Stimulated activated naive CD8-positive, alpha-beta T cell treated with anti-CD3 and anti-CD28 coated beads, Interleukin-15, amount 100 ng/mL, for 72 hours (primary cell): ENCODE data around the gene ACO2.
A peak's percentile ranks its signal among the peaks of the same experiment; 100 is the strongest.
"Not testable (repeated sequence)": the region's sequence is repeated elsewhere in the genome, so short reads cannot be mapped to it uniquely, and the experiment has no call there.

Source experiments
- ATAC-seq: fragments of 150-1000 bp; cut with Tn5 transposase; 2 replicates; pipeline ENCODE4 v1.10.0; 2021; ENCODE audit warnings: mild to moderate bottlenecking, moderate library complexity
- DNase-seq, 2 donors: peaks; one replicate each; pipeline ENCODE4 v3.0.0; 2021 to 2022
- H3K27ac Mint-ChIP-seq, 2 donors: one replicate each; pipeline ENCODE4 v1.8.0; 2022; ENCODE audit warnings: mild to moderate bottlenecking in 2 of 2, mixed read lengths in 2 of 2, moderate library complexity in 2 of 2
- H3K27me3 Mint-ChIP-seq: one replicate; pipeline ENCODE4 v1.8.0; 2022; ENCODE audit warnings: mixed read lengths
- H3K4me1 Mint-ChIP-seq: one replicate; pipeline ENCODE4 v1.8.0; 2022; ENCODE audit warnings: mild to moderate bottlenecking, mixed read lengths
- H3K4me3 Mint-ChIP-seq, 2 donors: one replicate each; pipeline ENCODE4 v1.8.0; 2022; ENCODE audit warnings: mild to moderate bottlenecking in 2 of 2, mixed read lengths in 2 of 2, moderate library complexity in 1 of 2
- H3K9me3 Mint-ChIP-seq, 2 donors: one replicate each; pipeline ENCODE4 v1.8.0; 2022; ENCODE audit warnings: mixed read lengths in 2 of 2

Gene ACO2

GRCh38 chr22:41468381-41469217, at the start of gene ACO2, which contains the start of gene PHF5A:
TSS of gene ACO2 (plus strand) at chr22:41469117. CDS start at chr22:41469147, 30 bp downstream.
TSS of gene PHF5A (minus strand) at chr22:41468692. CDS start at chr22:41468653, 39 bp downstream.
- Mint-ChIP-seq H3K4me1 (peaks cover 81% of the 10 kb centered on the region), H3K4me3 (peak within 1 kb of the TSS; percentile 84 to 95), H3K9me3 (no peaks in the 10 kb centered on the region), H3K27ac (peak within 1 kb of the TSS; percentile 99 to 100), H3K27me3 (no peaks in the 10 kb centered on the region)
- peak; percentile 97 for DNase-seq
- ATAC-seq = peak; percentile 96

DNA sequence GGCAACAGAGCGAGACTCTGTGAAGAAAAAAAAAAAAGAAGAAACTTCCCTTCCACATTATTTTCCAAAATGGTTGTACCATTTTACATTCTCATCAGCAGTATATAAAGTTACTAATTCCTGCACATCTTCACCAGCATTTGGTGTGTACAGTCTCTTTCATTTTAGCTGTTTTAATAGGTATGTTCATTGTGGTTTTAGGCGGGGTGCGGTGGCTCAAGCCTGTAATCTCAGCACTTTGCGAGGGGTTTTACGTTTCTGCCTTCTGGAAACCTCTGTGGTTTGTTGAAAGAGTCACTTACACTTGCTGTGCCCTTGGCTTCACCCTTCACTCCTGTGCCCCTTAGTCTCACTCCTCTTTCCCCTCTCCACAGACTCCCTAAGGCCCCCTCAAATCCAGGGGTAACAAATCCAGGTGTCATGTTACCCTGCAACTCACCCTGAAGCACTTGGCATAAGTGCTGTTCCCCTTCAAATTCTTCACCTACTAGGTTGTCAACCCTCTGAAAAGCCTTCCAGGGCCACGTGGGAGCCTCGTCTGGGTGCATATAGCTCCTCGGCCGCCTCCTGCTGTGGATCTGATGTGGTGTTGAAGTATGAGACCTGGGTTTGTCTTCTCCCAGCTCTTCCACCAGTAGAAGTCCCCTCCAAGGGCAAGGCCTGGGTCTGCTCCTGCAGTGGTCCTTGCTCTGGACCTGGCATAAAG, 43.1 kb upstream of the ACO2 start:
- Mint-ChIP-seq H3K27ac (peak overlapping the region in 1 of 2 donors; percentile 24), H3K27me3 (no peaks in the 10 kb centered on the region), H3K9me3 (no peaks in the 10 kb centered on the region), H3K4me1 (peaks cover 20% of the 10 kb centered on the region), H3K4me3 (peak overlapping the region in 1 of 2 donors; percentile 40)
- DNase-seq (peak; percentile 33 to 75), ATAC-seq (peak; percentile 97)

DNA sequence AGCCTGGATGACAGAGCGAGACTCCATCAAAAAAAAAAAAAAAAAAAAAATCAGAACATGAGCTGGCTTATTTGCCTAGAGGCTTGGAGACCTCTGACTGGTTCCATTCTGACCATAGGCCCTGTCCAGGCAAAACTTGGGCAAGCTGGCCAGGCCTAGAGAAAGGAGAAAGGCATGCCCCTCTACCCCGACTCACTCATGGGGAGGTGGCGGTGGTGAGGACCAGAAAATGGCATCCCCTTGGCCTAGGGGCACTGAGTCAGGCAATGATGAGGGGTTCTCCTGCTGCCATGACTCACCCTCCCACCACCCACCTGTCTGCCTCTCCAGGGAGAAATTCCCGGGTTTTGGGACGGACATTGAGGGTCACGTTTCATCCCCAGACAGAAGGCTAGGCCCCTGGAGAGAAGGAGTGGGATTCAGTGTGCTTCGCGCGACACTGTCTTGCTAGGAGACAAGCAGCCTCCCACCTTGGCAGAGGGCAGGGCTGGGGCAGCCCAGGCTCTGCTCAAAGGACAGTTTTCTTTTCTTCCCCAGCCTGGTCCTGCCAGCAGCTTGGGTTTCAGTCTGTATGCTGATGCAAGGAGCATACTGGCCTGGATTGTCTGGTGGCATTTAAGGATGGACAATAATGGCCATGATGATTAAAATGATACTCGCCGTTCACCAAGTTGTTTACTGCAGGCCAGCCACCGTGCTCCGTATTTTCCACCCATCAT, 39.5 kb upstream of the ACO2 start:
- ATAC-seq = no peak
- DNase-seq = no peak
- H3K9me3 Mint-ChIP-seq = no peaks in the 10 kb centered on the region
- H3K4me1 Mint-ChIP-seq = peaks cover 30% of the 10 kb centered on the region
- no peak overlapping the region for H3K4me3 Mint-ChIP-seq
- no peak overlapping the region for H3K27ac Mint-ChIP-seq
- H3K27me3 Mint-ChIP-seq = no peaks in the 10 kb centered on the region

DNA sequence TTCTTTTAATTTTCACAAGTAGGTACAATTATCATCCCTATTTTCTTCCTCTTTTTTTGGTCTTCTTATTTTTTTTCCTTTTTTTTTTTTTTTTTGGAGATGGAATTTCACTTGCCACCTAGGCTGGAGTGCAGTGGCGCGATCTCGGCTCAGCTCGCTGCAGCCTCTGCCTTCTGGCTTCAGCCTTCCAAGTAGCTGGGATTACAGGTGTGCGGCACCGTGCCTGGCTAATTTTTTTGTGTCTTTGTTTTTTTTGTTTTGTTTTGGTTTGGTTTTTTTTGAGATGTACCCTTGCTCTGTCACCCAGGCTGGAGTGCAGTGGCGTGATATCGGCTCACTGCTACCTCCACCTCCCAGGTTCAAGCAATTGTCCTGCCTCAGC, 39.0 kb upstream of the ACO2 start:
- no peaks in the 10 kb centered on the region for H3K27me3 Mint-ChIP-seq
- peaks cover 28% of the 10 kb centered on the region for H3K4me1 Mint-ChIP-seq
- DNase-seq (no peak), ATAC-seq (no peak)
- no peak overlapping the region for H3K27ac Mint-ChIP-seq
- H3K4me3 Mint-ChIP-seq = no peak overlapping the region
- no peaks in the 10 kb centered on the region for H3K9me3 Mint-ChIP-seq

DNA sequence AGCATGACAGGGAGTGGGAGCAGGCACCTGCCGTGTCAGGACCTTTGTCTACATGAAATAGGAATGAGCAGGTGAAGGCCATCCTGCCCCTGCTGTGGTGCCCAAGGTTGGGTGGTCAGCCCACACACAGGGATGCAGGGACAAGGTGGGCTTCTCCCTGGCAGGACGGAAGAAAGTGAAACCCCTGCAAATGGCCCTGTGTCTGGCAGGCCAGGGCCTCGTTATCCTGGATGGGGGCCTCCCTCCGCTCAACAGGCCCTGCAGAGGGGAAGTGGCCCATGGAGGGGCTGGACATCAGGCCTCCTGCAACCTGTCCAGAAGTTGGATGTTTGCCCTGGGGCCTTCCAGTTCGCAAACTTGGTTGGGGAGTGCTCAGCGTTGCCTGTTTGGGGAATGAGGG, 37.3 kb upstream of the ACO2 start:
- no peak for DNase-seq
- no peaks in the 10 kb centered on the region for H3K27me3 Mint-ChIP-seq
- no peaks in the 10 kb centered on the region for H3K9me3 Mint-ChIP-seq
- H3K27ac Mint-ChIP-seq = peak overlapping the region in 1 of 2 donors; percentile 44
- ATAC-seq = no peak
- no peak overlapping the region for H3K4me3 Mint-ChIP-seq
- H3K4me1 Mint-ChIP-seq = peaks cover 26% of the 10 kb centered on the region

- H3K27me3 Mint-ChIP-seq, H3K9me3 Mint-ChIP-seq, ATAC-seq, DNase-seq, H3K4me3 Mint-ChIP-seq: not testable (repeated sequence)
- Mint-ChIP-seq H3K27ac (peak overlapping the region in 1 of 2 donors; percentile 89), H3K4me1 (peaks cover 28% of the 10 kb centered on the region)
These were observed 35.4 kb upstream of the ACO2 start for GRCh38 chr22:41433480-41433879.

DNA sequence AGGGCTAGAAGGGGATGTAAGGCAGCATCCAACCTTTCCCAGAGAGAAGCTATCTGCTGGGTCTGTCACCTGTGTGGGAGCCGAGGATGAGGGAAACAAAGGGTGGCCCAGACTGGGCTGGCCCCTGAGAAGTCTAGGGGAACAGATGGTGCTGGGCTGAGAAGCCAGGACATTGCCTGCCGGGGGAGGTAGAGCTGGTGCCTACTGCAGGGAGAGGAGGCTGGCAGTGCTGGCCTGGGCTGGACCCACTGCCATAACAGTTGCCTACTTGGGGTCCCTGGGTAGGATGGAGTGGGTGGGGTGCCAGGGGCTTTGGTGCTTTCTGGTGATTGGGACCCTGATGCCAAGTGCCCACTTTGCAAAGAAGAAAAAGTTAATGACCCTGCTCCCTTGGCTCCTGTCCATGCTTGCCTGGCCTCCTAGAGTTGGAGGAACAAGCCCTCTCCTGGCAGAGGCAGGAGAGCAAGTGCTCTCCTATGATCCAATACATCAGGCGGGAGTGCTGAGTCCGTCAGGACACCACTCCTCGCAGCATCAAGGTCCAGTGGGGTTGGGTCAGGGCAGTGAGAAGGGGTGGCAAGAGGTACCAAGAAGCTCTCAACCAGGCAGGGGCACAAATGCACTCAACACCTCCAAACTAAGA, 34.4 kb upstream of the ACO2 start:
- not testable (repeated sequence) for ATAC-seq, H3K9me3 Mint-ChIP-seq, H3K4me3 Mint-ChIP-seq, H3K27me3 Mint-ChIP-seq, DNase-seq
- Mint-ChIP-seq H3K27ac (peak overlapping the region; percentile 27 to 69), H3K4me1 (peaks cover 33% of the 10 kb centered on the region)

GRCh38 chr22:41435560-41435959, 33.4 kb upstream of the ACO2 start:
- peak overlapping the region in 1 of 2 donors; percentile 79 for H3K27ac Mint-ChIP-seq
- H3K27me3 Mint-ChIP-seq = no peaks in the 10 kb centered on the region
- peaks cover 33% of the 10 kb centered on the region for H3K4me1 Mint-ChIP-seq
- ATAC-seq (no peak), DNase-seq (no peak)
- no peaks in the 10 kb centered on the region for H3K9me3 Mint-ChIP-seq
- H3K4me3 Mint-ChIP-seq = no peak overlapping the region

DNA sequence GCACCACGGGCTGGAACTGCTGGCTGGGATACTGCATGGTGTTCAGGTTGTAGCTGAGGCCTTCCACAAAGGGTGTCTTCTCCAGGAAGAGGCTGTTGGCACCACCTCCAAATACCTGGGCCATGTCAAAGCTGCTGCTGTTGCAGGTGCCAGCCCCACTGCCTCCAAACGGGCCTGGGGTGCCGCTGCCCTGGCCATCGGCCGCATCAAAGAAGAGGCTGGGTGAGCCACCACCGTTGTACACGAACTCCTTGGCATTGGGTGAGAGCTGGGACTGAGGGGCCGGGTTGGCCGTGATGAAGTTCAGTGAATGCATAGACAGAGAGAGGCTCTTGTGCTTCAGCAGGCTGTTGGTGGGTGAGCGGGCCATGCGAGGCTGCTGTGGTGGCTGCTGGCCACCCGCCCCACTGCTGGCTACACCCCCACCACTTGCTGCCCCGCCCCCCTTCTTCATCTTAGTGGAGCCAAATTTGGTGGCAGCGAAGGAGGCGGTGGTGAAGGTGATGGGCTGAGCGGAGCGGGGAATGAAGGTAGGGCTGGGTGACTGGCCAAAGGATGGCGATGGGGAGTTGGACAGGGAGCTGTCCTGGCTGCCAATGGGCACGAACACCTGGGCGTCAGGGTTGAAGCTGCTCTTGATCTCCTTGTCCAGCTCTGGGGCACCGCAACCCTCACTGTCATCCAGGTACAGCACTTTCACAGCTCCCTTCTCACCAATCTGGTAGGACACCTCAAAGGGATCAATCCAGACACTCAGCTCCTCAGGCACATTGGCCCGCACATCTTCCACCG, 32.4 kb upstream of the ACO2 start:
- no peaks in the 10 kb centered on the region for H3K27me3 Mint-ChIP-seq
- no peak for ATAC-seq
- H3K27ac Mint-ChIP-seq = peak overlapping the region in 1 of 2 donors; percentile 91
- no peak for DNase-seq
- no peaks in the 10 kb centered on the region for H3K9me3 Mint-ChIP-seq
- peaks cover 27% of the 10 kb centered on the region for H3K4me1 Mint-ChIP-seq
- H3K4me3 Mint-ChIP-seq = peak overlapping the region in 1 of 2 donors; percentile 27

DNA sequence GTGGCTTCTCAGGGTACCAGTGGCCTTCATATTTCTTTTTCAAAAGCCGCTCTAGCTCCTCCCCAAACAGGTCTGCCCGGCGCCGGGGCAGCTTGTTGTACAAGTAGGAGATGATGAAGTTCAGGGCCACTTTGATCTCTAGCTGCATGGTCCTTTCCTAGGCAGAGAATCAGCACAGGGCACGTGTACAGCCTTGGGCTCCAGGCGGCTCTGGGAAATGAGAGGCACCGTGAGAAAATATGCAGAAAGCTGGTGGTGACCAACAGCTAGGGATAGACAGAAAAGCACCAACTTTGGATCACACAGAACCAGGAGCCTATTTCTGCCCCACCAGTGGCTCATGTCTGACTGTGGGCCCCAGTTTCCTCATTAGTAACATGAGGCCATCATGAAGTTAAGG, 31.7 kb upstream of the ACO2 start:
- H3K4me3 Mint-ChIP-seq = no peak overlapping the region
- ATAC-seq = no peak
- H3K27me3 Mint-ChIP-seq = no peaks in the 10 kb centered on the region
- no peaks in the 10 kb centered on the region for H3K9me3 Mint-ChIP-seq
- peaks cover 26% of the 10 kb centered on the region for H3K4me1 Mint-ChIP-seq
- DNase-seq = no peak
- H3K27ac Mint-ChIP-seq = peak overlapping the region; percentile 65 to 91

DNA sequence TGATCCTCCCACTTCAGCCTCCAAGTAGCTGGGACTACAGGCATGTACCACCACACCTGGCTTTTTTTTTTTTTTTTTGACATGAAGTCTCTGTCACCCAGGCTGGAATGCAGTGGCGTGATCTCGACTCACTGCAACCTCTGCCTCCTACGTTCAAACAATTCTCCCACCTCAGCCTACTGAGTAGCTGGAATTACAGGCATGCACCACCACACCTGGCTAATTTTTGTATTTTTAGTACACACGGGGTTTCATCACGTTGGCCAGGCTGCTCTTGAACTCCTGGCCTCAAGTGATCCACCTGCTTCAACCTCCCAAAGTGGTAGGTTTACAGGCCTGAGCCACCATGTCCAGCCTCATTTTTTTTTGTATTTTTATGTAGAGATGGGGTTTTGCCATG, 28.4 kb upstream of the ACO2 start:
- not testable (repeated sequence) for H3K9me3 Mint-ChIP-seq, H3K27me3 Mint-ChIP-seq, H3K27ac Mint-ChIP-seq, DNase-seq, ATAC-seq, H3K4me3 Mint-ChIP-seq
- peaks cover 34% of the 10 kb centered on the region for H3K4me1 Mint-ChIP-seq

GRCh38 chr22:41442240-41442792, 26.6 kb upstream of the ACO2 start:
- no peaks in the 10 kb centered on the region for H3K9me3 Mint-ChIP-seq
- ATAC-seq (no peak), DNase-seq (no peak)
- peak overlapping the region in 1 of 2 donors; percentile 98 for H3K4me3 Mint-ChIP-seq
- H3K4me1 Mint-ChIP-seq = peaks cover 21% of the 10 kb centered on the region
- H3K27ac Mint-ChIP-seq = no peak overlapping the region
- no peaks in the 10 kb centered on the region for H3K27me3 Mint-ChIP-seq

- peak overlapping the region; percentile 98 to 99 for H3K4me3 Mint-ChIP-seq
- no peaks in the 10 kb centered on the region for H3K9me3 Mint-ChIP-seq
- peaks cover 25% of the 10 kb centered on the region for H3K4me1 Mint-ChIP-seq
- ATAC-seq (peak; percentile 67), DNase-seq (peak; percentile 86 to 93)
- H3K27me3 Mint-ChIP-seq = no peaks in the 10 kb centered on the region
- peak overlapping the region; percentile 99 for H3K27ac Mint-ChIP-seq
These were observed 24.4 kb upstream of the ACO2 start for GRCh38 chr22:41444360-41445128.
